Muscle layer of duodenum (tissue), 2 donors: Measurements from ENCODE around the gene MRM2.

ENCODE experiments used
- H3K27ac ChIP-seq: one replicate; pipeline ENCODE4 v1.7.0; 2013; ENCODE audit warnings: mild to moderate bottlenecking, low read length
- H3K27me3 ChIP-seq: one replicate; pipeline ENCODE4 v1.7.0; 2013; ENCODE audit warnings: low read depth, mild to moderate bottlenecking, control low read depth, low read length
- H3K36me3 ChIP-seq, 2 donors: one replicate each; pipeline ENCODE4 v1.7.0; 2013; ENCODE audit warnings: low read length in 2 of 2, control low read depth in 1 of 2, mild to moderate bottlenecking in 1 of 2; ENCODE audit not compliant: insufficient read depth in 2 of 2, control insufficient read depth in 1 of 2
- H3K4me1 ChIP-seq, 2 donors: one replicate each; pipeline ENCODE4 v1.7.0; 2013; ENCODE audit warnings: low read length in 2 of 2, mild to moderate bottlenecking in 2 of 2, control low read depth in 1 of 2, moderate library complexity in 1 of 2; ENCODE audit not compliant: insufficient read depth in 2 of 2, control insufficient read depth in 1 of 2
- H3K4me3 ChIP-seq, 2 donors: one replicate each; pipeline ENCODE4 v1.7.0; 2013; ENCODE audit warnings: low read length in 2 of 2, low read depth in 1 of 2, mild to moderate bottlenecking in 1 of 2
- H3K9me3 ChIP-seq, 2 donors: one replicate each; pipeline ENCODE4 v1.7.0; 2013; ENCODE audit warnings: low read length in 2 of 2, control low read depth in 1 of 2, mild to moderate bottlenecking in 1 of 2; ENCODE audit not compliant: control insufficient read depth in 1 of 2
- donor health status: healthy.

MRM2 gene

GRCh38 chr7:2219606-2220005, 22.4 kb downstream of the MRM2 start:
- Histone ChIP-seq H3K27me3 (no peaks in the 10 kb centered on the region), H3K4me3 (no peak overlapping the region), H3K27ac (no peak overlapping the region), H3K4me1 (no peaks in the 10 kb centered on the region), H3K9me3 (no peaks in the 10 kb centered on the region), H3K36me3 (peaks cover 14 to 82% of the 10 kb centered on the region in 2 donors)

- Histone ChIP-seq H3K4me3 (no peak overlapping the region), H3K27me3 (no peaks in the 10 kb centered on the region), H3K36me3 (peaks cover 14 to 86% of the 10 kb centered on the region in 2 donors), H3K27ac (no peak overlapping the region), H3K4me1 (no peaks in the 10 kb centered on the region), H3K9me3 (no peaks in the 10 kb centered on the region)
Observed at GRCh38 chr7:2219136-2219535, 22.9 kb downstream of the MRM2 start.

DNA sequence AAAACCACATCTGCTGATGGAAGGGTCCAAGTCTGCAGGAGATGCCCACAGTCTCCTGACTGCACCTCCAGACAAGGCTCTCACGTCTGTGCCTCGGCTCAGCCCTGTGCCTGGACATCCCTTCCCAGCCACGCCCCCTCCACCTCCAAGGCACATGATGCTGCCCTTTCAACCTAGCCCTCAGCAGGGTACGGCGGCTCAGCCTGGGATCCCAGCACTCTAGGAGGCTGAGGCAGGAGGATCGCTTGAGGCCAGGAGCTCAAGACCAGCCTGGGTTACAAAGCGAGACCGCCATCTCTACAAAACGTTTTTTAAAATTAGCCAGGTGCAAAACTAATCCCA, 23.6 kb downstream of the MRM2 start:
- H3K4me3 ChIP-seq = no peak overlapping the region
- H3K9me3 ChIP-seq = no peaks in the 10 kb centered on the region
- no peaks in the 10 kb centered on the region for H3K27me3 ChIP-seq
- no peak overlapping the region for H3K27ac ChIP-seq
- H3K4me1 ChIP-seq = no peaks in the 10 kb centered on the region
- peaks cover 14 to 86% of the 10 kb centered on the region in 2 donors for H3K36me3 ChIP-seq

DNA sequence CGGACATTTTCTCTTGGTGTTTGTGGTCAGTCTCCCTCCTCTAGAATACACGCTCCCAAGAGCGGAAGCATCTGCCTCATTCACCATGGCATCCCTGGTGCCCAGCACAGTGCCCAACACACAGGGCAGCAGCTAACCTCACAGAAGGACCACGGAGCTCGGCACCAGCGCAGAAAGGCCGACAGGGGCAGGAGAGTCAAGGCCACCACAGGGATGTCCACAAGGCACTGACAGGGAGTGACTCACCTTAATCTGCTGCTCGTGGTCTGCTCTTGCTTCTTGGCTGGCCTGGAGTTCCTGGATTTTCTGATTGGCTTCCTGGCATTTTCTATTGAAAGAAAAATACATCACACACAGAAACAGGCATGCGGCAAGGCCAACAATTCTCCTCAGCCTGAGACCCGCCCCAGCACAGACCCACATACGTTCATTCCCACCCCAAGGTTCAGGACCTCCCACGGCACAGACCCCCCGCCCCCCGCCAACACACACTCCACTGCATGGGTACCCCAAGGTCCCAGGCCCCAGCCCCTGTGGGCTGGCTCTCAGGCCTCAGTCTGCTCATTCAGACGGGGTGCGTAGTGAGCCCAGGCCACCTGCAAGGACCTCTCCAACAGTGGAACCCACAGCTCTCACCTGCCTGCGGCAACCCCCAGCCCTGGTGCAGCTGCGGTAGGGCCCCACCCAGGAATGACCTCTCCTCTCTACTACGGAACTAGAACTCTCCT, 24.1 kb downstream of the MRM2 start:
- no peaks in the 10 kb centered on the region for H3K27me3 ChIP-seq
- no peaks in the 10 kb centered on the region for H3K9me3 ChIP-seq
- H3K4me3 ChIP-seq = no peak overlapping the region
- H3K4me1 ChIP-seq = no peaks in the 10 kb centered on the region
- H3K36me3 ChIP-seq = peaks cover 14 to 86% of the 10 kb centered on the region in 2 donors
- H3K27ac ChIP-seq = no peak overlapping the region

GRCh38 chr7:2217206-2217605, 24.8 kb downstream of the MRM2 start:
- Histone ChIP-seq H3K4me3 (no peak overlapping the region), H3K27me3 (no peaks in the 10 kb centered on the region), H3K27ac (no peak overlapping the region), H3K4me1 (no peaks in the 10 kb centered on the region), H3K36me3 (peaks cover 14 to 86% of the 10 kb centered on the region in 2 donors), H3K9me3 (no peaks in the 10 kb centered on the region)

GRCh38 chr7:2215851-2216250, 26.2 kb downstream of the MRM2 start:
- H3K4me3 ChIP-seq = no peak overlapping the region
- no peak overlapping the region for H3K27ac ChIP-seq
- H3K27me3 ChIP-seq = no peaks in the 10 kb centered on the region
- no peaks in the 10 kb centered on the region for H3K4me1 ChIP-seq
- H3K36me3 ChIP-seq = peaks cover 14 to 88% of the 10 kb centered on the region in 2 donors
- H3K9me3 ChIP-seq = no peaks in the 10 kb centered on the region

GRCh38 chr7:2214636-2215035, 27.4 kb downstream of the MRM2 start:
- no peak overlapping the region for H3K4me3 ChIP-seq
- no peaks in the 10 kb centered on the region for H3K4me1 ChIP-seq
- H3K36me3 ChIP-seq = peaks cover 14 to 86% of the 10 kb centered on the region in 2 donors
- H3K27ac ChIP-seq = no peak overlapping the region
- H3K27me3 ChIP-seq = no peaks in the 10 kb centered on the region
- H3K9me3 ChIP-seq = no peaks in the 10 kb centered on the region

DNA sequence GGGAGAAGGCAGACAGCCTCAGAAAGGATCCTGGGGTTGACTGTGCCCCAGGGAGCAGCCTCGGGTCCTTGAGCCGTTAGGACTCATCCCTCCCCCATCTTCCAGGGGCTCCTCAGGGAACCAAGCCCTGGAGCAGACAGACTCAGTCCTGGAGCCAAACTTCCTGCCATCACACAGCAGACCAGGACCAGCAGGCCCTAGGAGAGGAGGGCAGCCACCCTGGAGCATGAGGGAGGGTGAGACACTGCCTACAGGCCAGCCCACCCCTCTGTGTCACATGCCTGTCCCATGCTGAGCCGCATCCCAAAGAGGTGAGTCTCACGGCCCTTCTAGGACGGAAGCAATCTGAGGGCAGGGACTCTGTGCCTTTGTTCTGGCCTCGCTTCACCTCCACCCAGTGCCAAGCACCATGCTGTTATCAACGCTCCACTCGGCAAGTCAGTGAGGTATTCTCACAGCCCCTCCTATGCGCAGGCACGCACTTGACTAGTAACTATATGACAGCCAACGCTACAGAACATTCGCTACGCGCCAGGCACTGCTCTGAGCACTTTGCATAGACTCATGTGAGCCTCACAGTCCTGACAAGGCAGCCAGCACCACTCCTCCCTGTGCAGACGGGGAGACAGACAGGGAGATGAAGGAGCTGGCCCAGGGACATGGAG, 28.3 kb downstream of the MRM2 start:
- Histone ChIP-seq H3K36me3 (peaks cover 14 to 81% of the 10 kb centered on the region in 2 donors), H3K4me1 (no peaks in the 10 kb centered on the region), H3K4me3 (no peak overlapping the region), H3K27me3 (no peaks in the 10 kb centered on the region), H3K9me3 (no peaks in the 10 kb centered on the region), H3K27ac (no peak overlapping the region)

DNA sequence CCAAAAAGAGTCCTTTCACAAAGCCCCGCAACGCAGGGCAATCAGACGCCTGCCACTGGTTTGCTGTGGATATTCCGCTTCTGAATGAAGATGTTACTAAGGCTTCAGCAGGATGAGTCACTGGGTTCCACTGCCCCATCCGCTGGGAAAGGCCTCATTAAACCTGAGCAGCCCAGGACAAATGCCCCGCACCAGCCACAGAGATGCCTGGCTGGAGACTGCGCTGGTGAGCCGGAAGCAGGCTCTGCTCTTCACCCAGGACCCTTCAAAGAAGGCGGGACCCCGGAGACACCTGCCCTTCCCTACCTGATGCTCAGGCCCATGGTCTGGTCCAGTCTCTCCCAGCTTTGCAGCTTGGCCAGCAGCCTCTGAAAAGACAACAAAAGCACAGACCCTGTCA, 29.1 kb downstream of the MRM2 start:
- no peak overlapping the region for H3K27ac ChIP-seq
- H3K9me3 ChIP-seq = no peaks in the 10 kb centered on the region
- no peaks in the 10 kb centered on the region for H3K4me1 ChIP-seq
- no peaks in the 10 kb centered on the region for H3K27me3 ChIP-seq
- H3K4me3 ChIP-seq = no peak overlapping the region
- peaks cover 18 to 80% of the 10 kb centered on the region in 2 donors for H3K36me3 ChIP-seq

GRCh38 chr7:2211926-2212325, 30.1 kb downstream of the MRM2 start:
- Histone ChIP-seq H3K27ac (no peak overlapping the region), H3K9me3 (no peaks in the 10 kb centered on the region), H3K27me3 (no peaks in the 10 kb centered on the region), H3K4me3 (no peak overlapping the region), H3K4me1 (no peaks in the 10 kb centered on the region), H3K36me3 (peaks cover 16 to 78% of the 10 kb centered on the region in 2 donors)

DNA sequence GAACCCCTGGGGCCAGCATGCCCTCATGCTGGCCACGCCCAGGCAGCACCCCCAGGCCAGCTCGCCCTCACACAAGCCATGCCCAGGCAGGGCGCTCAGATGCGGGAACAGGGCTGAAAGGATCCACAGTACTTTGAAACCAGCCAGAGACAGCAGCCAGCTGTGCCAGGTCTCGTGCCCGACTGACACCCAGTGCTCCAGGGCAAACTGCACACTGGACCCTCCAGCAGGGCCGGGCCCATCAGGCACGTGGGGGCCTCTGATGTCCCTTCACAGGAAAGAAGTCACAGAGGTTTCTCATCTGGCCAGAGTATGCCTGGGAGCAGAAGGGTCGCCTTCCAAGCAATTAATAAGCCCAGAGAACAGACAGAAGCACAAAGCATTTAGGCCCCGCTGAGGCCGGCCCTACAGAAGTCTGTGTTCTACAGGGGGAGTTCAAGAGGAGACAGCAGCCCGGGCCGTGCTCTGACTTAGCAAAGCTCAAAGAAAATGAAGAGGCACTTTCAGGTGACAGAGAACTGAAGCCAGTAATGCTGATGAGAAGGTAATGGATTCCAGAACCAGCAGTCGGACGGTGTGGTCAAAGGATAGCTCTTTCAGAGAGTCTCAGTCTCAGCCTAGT, 30.6 kb downstream of the MRM2 start:
- Histone ChIP-seq H3K4me3 (no peak overlapping the region), H3K27ac (no peak overlapping the region), H3K27me3 (no peaks in the 10 kb centered on the region), H3K36me3 (peaks cover 15 to 73% of the 10 kb centered on the region in 2 donors), H3K9me3 (no peaks in the 10 kb centered on the region), H3K4me1 (no peaks in the 10 kb centered on the region)
